Activated gamma-delta T cell treated with anti-CD3 and anti-CD28 coated beads, Interleukin-2, amount 50 U/mL, for 16 hours (primary cell): ENCODE measurements around the gene MBTPS2.
"Not testable (repeated sequence)": the region's sequence is repeated elsewhere in the genome, so short reads cannot be mapped to it uniquely, and the experiment has no call there.

Experiments used
- DNase-seq: peaks from one replicate; pipeline ENCODE4 v3.0.0-alpha.2; 2020; ENCODE audit warnings: low read depth

Gene MBTPS2

GRCh38 chrX:21839334-21840192, at the start of gene MBTPS2:
MBTPS2 (plus strand) TSS chrX:21839617; CDS start chrX:21839735, 118 bp downstream.
- peak; percentile 72 for DNase-seq

DNA sequence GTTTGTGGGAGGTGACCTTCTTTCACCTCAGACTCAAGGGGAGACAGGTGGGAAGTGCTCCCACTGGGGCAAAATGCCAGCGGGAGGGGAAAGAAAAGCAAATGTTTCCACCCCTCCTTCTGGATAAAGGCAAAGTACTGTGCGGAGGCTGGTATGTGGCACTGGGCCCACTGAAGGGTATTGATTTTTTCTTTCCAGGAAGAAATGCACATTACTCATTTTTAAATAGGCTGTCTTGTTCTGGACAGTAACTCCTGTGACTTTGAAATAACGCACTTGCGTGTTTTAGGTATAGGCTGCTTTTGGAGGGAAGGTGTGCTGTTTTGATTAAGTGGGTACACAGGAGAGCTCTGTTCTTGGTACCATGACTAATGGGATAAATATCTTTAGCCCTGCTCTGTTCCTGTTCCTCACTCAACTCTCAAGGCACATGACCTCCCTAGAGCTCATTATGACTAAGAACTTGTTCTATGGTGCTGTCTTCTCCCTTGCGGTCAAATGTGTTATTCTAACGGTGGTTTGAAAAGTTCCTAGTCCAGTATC, 40.7 kb upstream of the MBTPS2 start:
- no peak for DNase-seq

- no peak for DNase-seq
Measured at GRCh38 chrX:21799767-21800166, 39.6 kb upstream of the MBTPS2 start.

DNA sequence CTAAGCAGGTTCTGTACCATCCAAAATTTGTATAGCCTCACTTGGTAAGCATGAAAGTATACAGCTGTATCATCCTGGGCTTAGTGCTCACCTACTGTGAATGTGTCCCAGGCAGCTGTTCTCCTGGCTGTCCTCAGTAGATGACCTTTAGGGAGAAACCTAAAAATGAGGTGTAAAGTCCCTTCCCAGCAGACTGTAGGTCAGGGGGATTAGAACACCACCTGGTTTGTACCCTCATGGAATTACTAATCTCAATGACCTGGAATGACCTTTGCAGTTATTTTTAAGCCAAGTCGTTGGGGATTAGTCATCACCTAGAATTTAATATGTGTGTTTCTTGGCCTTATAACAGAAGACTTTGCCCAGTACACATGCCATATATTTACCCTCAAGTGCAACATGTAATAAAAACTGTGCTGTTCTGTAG, 39.1 kb upstream of the MBTPS2 start:
- DNase-seq = no peak

DNA sequence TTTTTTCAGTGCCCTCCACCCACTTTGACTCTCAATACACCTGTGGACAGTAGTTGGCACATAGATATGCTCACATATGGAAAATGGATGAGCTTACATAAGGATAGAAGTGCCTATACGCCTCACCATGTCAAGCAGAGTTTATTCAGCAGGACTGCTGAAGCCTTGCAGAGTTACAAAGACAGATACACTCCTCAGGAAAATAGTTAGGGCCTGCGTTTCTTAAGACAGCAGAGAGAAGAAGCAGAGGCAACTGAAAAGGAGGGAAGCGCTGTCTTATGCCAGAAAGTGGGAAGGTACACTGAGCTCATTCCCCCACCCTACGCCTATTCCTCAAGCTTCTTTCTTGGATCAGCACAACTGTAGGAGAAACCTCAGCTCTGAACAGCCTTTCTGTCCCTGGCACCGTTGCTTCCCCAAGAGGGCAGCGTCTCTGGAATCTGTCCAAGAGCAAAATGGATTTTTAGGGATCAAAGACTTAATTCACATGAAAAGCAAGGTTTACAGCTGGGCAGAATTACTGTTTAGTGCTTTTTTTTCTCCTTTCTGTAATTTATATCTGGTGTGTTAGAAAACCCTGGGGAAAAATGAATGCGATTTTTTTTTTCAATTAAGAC, 37.3 kb upstream of the MBTPS2 start:
- no peak for DNase-seq

- no peak for DNase-seq
Measured at GRCh38 chrX:21802839-21803238, 36.6 kb upstream of the MBTPS2 start.

DNA sequence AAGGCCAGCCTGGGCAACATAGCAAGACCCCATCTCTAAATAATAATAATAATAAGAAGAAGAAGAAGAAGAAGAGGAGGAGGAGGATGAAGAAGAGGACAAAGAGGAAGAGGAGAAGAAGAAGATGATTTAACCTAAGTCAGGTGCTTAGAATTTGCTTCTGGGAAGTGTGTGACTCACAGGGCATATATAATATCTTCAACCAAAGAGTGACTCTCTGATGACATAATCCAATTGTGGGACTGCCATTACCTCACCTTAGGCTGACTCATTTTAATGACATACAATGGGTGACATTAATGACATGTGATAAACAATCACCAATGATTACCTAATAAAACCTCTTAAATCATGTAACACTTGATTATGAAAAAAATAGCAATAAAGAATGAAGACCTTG, 32.7 kb upstream of the MBTPS2 start:
- no peak for DNase-seq

DNA sequence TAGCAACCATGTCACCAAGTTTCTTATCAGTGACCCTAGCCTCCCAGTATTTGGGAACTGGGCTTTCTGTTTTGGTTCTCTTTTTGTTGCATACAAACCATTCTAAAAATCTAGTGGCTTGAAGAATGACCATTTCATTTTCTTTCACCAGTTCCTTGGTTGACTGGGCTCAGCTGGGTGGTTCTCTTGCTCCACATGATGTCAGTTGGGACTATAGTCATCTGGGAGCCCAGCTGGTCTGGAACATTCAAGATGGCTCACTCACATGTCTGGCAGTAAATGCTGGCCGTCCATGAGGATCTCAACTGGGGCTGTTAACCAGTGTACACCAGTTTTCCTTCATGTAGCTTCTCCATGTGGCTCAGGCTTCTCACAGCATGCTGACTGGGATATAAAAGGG, 27.6 kb upstream of the MBTPS2 start:
- no peak for DNase-seq

DNA sequence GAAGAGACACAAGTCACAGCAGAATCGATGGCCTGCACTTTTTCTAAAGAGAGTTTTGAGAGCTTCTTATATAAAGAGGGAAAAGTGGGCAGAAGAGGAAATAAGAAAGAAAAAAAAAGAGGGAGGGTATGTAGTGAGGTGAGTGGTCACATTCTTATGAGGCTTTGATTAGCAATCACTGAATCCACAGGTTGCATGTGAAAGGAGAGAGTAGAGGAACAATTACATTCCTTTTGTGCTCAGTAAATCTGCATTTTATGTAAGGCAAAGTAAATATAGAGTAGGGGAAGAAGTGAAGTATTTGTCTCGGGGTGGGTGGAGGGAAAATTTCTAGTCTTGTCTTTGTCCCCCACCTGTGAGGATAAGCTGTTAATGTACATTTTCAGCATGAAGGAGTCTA, 26.8 kb upstream of the MBTPS2 start:
- DNase-seq = no peak

GRCh38 chrX:21813612-21814368, 25.6 kb upstream of the MBTPS2 start:
- no peak for DNase-seq

DNA sequence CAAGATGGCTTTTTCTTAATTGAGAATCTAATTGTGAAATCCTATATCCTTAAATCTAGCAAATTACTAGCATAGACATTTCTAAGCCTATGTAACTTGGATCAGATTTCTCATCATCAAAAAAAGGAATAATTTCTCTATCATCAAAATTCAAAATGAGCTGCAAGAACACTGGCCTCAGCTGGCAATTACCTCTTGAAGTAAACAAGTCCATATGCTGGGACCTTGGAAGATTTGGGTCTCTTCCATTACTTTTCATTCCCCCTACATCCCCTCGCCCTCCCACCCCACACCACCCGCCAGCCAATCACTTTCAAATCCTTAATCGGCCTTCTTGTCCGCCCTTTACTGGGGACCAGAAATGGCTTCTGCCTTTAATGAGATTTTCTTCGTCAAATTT, 23.3 kb upstream of the MBTPS2 start:
- no peak for DNase-seq

DNA sequence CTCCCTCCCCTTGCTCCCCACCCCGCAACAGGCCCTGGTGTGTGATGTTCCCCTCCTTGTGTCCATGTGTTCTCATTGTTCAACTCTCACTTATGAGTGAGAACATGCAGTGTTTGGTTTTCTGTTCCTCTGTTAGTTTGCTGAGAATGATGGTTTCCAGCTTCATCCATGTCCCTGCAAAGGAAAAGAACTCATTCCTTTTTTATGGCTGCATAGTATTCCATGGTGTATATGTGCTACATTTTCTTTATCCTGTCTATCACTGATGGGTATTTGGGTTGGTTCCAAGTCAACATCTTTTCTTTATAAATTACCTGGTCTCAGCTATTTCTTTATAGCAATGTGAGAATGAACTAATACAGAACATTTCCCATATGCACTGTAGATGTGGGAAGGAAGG, 19.2 kb upstream of the MBTPS2 start:
- not testable (repeated sequence) for DNase-seq

- no peak for DNase-seq
Measured at GRCh38 chrX:21821875-21822274, 17.5 kb upstream of the MBTPS2 start.

- no peak for DNase-seq
Measured at GRCh38 chrX:21831496-21831895, 7.9 kb upstream of the MBTPS2 start.

DNA sequence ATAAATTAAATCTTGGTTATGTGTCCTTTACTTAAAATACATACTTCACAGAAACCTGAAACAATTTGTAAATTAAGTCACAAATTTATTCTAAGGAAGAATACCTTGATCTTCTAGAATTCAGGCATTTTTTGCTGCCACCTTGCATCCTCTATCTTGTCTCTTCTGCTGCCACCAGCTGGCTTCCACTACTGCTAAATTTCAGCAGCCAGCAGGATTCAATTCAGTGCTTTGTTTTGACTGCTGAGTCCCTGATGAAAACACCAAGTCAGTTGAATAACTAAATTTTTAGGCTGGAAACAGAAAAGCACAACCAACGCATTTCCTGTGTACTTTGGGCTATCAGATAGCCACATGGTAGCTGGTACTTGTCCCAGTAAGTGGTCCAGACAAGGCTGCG, 2.4 kb upstream of the MBTPS2 start:
- DNase-seq = no peak

DNA sequence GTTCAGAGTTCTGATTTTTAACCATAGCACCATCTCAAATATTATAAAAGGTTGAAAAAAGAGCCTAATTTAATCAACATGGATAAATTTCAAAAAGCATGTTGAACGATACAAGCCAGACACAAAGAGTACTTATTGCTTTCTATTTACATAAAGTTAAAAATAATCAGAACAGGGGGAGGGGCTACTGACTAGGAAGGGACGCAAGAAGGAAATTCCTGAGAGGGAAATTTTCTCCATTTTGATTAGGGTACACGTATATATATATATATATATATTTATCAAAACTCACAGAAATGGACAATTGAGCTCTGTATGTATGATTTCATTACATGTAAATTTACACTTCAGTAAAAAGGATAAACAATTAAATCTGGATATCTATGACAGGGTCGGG, 482 bp upstream of the MBTPS2 start:
- DNase-seq = no peak

DNA sequence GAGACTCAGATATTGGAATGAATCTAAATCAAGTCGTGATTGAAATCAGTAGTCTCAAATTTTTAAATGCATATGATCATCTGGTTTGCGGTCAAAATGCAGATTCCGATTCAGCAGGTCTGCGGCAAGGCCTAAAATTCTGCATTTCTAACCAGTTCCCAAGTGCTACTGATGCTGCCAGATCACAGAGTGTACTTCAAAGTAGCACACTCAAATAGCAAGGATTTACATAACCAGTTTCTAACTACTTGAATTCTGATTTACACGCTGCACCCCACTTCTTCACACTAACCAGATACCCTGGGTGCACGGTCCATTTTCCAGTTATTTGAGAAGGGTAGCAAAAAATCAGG, 752 bp downstream of the MBTPS2 start:
- DNase-seq = no peak

- DNase-seq = no peak
Measured at GRCh38 chrX:21843179-21843578, 3.8 kb downstream of the MBTPS2 start.

DNA sequence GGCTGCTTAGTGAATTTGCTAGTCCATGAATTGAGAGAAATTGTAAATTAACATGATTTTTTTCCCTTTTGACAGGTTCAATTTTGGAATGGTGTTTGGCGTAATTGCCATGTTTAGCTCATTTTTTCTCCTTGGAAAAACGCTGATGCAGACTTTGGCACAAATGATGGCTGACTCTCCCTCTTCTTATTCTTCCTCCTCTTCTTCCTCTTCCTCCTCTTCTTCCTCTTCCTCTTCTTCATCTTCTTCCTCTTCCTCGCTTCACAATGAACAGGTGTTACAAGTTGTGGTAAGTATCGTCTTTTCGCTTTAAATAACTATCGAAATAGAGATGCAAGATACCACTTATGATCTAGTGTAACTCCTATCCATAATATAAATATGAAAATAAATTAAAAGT, 5.7 kb downstream of the MBTPS2 start:
- DNase-seq = no peak

- DNase-seq = no peak
Measured at GRCh38 chrX:21847342-21847741, 7.9 kb downstream of the MBTPS2 start.

DNA sequence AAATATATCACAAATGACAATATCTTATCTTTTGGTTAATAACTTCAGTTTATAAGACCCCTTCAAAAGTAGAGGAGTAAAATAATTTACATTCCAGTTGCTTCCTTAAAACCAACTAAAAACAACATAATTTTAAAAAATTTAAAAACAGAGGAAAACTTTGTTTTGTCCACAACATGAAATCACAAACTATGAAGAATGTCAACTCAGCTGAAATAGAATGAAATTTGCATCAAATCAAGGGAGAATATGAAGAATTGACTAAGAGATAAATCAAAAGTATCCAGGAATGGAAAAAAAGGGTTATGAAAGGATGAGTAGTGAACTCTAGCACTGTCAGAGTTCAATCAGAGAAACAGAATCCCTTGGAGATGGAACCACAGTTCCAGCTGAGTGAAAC, 14.2 kb downstream of the MBTPS2 start:
- no peak for DNase-seq

- DNase-seq = no peak
Measured at GRCh38 chrX:21855937-21856415, 16.6 kb downstream of the MBTPS2 start, which contains the start of gene YY2. YY2 (plus strand) TSS chrX:21855987; CDS start chrX:21856485, 498 bp downstream.
